ENCODE measurements around the gene SPTBN1.

GRCh38 chr2:54432251-54433015 is 23.7 kb upstream of the SPTBN1 start:
- no peak for TF ChIP-seq POLR2A (IDR thresholded peaks at IDR 0.05)
- TF ChIP-seq EP300 (IDR thresholded peaks at IDR 0.05) = no peak
- no peak for TF ChIP-seq CTCF (IDR thresholded peaks at IDR 0.05)
- no peak for TF ChIP-seq POLR2AphosphoS5 (IDR thresholded peaks at IDR 0.05)

Measured in stomach (tissue), 4 donors.